Liver (tissue), 3 donors: ENCODE results near the gene FAM53B.

Experiments
- RAD21 ChIP-seq, 2 donors: IDR thresholded peaks; 2 replicates each; pipeline ENCODE4 v1.6.1; 2016; ENCODE audit warnings: antibody characterized with exemption in 2 of 2, mild to moderate bottlenecking in 2 of 2
- TAF1 ChIP-seq: conservative IDR thresholded peaks from 2 replicates; pipeline ENCODE4 v1.6.1; 2016; ENCODE audit warnings: antibody characterized with exemption, mild to moderate bottlenecking
- YY1 ChIP-seq: IDR thresholded peaks from 2 replicates; pipeline ENCODE4 v1.6.1; 2016; ENCODE audit warnings: antibody characterized with exemption, mild to moderate bottlenecking
- TF ChIP-seq, protein P1 (sequence below): fragments of 150-350 bp; IDR thresholded peaks from 2 replicates; pipeline ENCODE4 v1.5.1; 2017; ENCODE audit warnings: improper control_type of control experiment, low read depth, low read length; ENCODE audit not compliant: missing input control
- TF ChIP-seq, protein P2 (sequence below): IDR thresholded peaks from 2 replicates; pipeline ENCODE4 v1.6.1; 2016; ENCODE audit warnings: antibody characterized with exemption, mild to moderate bottlenecking
- donor health status: healthy.
- donor health status: healthy.

DNA sequence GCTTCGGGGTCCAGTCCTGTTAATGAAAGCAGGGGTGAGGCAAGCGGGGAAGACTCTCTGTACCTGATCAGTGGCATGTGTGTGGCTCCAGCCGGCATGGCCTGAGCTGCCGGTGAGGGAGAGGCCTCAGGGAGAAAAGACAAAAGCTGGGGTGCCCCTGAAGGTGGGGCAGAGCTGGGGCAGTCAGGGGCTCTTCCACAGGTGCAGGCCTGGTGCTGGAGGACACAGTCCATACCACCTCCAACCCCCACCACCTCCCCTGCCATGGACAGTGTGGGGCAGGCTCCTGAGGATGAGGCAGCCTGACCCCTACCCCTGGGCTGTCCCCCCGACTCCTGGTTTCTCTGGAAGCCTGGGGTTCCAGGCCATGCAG, 153.1 kb downstream of the FAM53B start:
- TF ChIP-seq, protein P1, sequence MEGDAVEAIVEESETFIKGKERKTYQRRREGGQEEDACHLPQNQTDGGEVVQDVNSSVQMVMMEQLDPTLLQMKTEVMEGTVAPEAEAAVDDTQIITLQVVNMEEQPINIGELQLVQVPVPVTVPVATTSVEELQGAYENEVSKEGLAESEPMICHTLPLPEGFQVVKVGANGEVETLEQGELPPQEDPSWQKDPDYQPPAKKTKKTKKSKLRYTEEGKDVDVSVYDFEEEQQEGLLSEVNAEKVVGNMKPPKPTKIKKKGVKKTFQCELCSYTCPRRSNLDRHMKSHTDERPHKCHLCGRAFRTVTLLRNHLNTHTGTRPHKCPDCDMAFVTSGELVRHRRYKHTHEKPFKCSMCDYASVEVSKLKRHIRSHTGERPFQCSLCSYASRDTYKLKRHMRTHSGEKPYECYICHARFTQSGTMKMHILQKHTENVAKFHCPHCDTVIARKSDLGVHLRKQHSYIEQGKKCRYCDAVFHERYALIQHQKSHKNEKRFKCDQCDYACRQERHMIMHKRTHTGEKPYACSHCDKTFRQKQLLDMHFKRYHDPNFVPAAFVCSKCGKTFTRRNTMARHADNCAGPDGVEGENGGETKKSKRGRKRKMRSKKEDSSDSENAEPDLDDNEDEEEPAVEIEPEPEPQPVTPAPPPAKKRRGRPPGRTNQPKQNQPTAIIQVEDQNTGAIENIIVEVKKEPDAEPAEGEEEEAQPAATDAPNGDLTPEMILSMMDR = no peak
- TF ChIP-seq RAD21 (IDR thresholded peaks at IDR 0.05) = no peak
- TF ChIP-seq TAF1 = no peak
- no peak for TF ChIP-seq YY1
- TF ChIP-seq, protein P2, sequence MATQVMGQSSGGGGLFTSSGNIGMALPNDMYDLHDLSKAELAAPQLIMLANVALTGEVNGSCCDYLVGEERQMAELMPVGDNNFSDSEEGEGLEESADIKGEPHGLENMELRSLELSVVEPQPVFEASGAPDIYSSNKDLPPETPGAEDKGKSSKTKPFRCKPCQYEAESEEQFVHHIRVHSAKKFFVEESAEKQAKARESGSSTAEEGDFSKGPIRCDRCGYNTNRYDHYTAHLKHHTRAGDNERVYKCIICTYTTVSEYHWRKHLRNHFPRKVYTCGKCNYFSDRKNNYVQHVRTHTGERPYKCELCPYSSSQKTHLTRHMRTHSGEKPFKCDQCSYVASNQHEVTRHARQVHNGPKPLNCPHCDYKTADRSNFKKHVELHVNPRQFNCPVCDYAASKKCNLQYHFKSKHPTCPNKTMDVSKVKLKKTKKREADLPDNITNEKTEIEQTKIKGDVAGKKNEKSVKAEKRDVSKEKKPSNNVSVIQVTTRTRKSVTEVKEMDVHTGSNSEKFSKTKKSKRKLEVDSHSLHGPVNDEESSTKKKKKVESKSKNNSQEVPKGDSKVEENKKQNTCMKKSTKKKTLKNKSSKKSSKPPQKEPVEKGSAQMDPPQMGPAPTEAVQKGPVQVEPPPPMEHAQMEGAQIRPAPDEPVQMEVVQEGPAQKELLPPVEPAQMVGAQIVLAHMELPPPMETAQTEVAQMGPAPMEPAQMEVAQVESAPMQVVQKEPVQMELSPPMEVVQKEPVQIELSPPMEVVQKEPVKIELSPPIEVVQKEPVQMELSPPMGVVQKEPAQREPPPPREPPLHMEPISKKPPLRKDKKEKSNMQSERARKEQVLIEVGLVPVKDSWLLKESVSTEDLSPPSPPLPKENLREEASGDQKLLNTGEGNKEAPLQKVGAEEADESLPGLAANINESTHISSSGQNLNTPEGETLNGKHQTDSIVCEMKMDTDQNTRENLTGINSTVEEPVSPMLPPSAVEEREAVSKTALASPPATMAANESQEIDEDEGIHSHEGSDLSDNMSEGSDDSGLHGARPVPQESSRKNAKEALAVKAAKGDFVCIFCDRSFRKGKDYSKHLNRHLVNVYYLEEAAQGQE = no peak
